GM19372 (cell line): ENCODE measurements around the gene KITLG.
"Not testable (repeated sequence)": the region's sequence is repeated elsewhere in the genome, so short reads cannot be mapped to it uniquely, and the experiment has no call there.

Source experiments
- ATAC-seq: cut with Tn5 transposase; IDR thresholded peaks from one replicate; pipeline ENCODE4 v1.9.1; 2021; ENCODE audit warnings: mild to moderate bottlenecking, low read depth, moderate library complexity; ENCODE audit not compliant: unreplicated experiment

Gene KITLG

DNA sequence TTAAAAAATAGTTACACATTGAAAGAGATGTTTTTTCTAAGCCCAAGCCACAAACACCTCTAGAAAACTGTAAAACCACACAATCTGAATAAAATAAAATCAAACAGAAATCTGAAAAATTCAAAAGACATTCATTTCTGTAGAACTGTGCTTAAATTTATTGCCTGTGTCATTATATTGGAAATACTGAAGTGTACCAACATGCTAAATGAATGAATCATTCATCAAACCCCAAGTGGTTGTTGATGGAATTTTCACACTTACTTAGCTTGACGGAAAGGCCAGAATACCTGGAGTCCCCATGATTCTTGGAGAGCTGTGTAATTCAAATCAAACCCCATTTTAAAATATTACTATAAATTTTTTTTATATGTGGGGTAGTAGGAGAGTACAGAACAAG, 2.7 kb downstream of the KITLG start:
- ATAC-seq, result no peak

DNA sequence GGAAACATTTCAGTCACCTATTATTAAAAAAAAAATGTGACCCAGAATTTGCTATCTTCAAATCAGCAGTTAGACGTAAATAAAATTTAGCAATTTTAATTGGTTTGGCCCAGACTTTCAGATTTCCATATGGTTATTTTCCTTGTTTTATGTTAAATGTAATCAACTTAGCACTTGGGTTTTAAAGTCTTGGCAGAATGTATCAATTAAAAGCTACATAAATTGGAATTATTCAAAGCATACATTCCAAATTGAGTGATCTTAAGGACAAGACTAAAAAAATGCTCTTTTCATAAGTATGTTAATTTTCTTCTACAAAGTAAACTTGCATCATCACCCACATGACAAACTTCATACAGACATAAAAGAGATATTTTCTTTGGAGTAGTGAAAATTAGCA, 3.4 kb downstream of the KITLG start:
- no peak for ATAC-seq

DNA sequence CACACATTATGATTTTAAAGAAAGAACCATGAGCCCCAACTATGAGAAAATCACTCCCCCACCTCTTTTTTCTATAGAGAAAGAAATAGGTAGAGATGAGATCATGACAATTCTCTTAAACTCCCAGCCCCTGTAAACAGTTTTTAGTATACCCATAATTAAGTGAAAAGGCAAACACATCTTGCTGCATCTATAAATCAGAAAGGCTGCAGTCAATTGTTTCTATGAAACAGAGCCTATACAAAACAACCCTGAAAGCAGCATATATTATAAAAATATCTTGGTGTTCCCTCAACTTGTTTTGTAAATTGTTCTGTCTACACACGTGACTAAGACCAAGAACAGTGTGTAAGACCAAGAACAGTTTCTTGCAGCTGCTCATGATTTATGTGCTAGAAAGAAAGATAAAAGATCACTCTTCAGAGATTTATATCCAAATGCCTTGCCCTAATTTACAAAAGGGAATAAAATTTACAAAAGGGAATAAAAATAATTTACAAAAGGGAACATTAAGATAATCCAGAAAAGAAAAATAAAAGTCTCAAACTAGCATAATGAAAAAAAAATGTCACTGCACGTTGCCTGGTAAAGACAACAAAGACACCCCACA, 4.8 kb downstream of the KITLG start:
- no peak for ATAC-seq

DNA sequence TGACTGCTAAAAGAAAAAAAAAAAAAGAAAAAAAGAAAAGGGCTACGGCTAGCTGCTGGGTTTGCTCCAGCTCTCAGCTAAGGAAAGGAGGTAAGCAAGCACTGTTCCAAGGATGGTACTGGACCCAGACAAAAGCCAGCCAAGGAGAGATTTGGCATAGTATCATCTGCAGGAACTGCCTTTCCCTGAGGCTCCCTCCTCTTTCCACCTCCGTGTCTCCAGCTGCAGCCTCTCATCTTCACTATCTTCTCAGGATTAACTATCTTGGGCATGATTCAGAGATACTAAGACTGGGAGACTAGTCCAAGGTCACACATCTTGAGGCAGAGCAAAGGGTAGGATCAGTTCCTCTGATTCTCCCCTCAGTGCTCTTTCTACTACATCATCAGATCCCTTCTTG, 6.0 kb downstream of the KITLG start:
- no peak for ATAC-seq

DNA sequence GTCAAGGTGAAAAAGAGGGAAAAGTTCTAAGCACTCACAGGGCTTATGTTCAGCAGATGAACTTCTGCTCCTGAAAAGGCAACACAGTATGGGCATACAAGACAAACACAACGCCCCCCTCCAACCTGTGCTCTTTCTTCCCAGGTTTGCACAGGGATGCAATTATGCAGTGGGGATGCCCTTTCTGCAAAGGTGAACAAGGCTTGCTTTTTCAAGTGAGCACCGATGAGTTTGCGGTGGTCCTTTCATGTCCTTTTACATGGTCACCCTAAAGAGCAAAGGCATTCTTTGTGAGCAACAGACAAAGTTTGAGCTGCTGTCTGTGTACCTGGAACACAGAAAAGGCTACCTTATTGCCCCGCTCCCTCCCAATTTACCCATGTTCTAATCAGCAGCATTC, 6.7 kb downstream of the KITLG start:
- no peak for ATAC-seq

DNA sequence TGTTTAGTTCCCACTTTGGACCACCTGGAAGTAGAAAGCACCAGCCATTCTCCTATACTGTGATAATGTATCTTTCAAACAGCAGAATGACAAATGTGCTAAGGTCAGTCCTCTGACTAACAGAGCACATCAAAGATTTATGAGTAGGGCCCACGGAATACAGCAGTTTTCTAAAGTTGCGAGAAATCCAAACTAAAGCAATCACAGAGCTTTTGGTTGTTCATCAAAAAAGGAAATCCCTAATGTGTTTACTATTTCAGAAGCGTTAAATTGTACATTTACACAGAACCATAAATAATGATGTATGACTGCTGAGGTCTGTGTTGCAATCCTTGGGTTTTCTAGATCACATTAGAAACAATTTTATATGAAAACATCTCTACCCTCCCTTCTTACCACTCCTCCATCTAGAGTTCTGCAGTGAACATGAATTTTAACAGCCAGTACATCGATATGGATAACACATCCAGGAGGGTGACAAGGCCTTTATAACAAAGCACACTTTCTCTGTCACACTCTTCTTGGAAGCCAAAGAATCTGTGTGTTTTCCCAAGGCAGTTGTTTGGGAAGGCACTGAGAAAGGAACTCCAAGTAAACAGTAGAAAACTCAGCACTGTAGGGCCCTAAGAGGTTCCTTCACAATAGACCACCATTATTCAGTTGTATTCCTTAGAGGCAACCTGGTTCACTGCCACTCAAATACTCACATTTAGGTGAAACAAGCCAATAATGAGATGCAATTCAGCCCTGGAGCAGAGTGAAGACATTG, 7.3 kb downstream of the KITLG start:
- ATAC-seq, result no peak

DNA sequence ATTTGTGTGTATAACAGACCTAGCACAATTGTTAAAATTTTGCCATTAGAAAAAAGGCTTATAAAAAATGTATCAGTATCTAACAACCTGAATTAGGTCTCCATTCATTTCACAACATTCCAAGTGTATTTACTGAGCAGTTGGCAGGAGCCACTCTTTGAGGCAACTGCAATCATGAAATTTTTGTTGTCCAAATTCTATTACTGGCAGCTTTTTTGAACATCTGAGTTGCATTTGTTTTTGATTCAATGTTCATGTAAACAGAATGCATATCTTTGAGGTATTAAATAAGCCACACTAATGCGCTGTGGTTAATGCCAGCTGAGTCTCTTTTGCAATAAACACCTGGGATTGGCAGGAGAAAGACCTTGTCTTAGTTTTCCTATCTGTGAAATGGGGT, 8.7 kb downstream of the KITLG start:
- ATAC-seq, result no peak

DNA sequence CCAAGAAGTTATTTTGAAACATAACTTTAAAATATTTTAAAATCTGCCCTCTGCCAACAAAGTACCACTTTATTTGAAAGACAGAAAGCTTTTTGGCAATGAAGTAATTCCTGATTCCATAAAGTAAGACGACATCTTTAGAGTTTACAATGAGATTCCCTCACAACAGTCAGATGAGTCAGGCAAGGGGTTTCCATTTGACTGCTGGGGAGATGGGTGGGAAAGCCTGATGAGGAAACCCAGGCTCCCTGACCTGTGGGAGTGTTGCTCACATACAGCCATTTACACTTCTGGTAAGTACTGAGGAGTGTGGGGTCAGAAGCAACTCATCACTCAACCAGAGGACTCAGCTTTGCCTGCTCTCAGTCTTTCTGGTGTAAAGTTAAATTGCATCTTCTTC, 10.2 kb downstream of the KITLG start:
- no peak for ATAC-seq

DNA sequence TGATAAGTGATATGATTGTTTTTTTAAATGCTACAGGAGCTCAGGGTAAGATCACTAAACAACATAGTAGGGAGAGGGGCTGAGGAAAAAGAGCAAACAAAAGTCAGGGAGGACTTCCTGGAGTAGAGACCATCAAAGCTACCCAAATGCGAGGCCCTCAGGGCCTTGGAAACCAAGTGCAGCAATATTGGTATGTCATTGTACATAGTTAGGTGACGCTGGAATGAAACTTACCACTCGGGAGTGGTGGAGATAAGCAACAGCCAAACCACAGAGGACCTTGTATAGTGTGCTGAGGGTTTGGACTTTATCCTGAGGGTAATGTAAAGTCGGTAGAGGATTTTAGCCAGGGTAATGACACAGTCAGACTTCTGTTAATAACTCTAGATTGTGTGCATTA, 13.8 kb downstream of the KITLG start:
- ATAC-seq, result no peak

DNA sequence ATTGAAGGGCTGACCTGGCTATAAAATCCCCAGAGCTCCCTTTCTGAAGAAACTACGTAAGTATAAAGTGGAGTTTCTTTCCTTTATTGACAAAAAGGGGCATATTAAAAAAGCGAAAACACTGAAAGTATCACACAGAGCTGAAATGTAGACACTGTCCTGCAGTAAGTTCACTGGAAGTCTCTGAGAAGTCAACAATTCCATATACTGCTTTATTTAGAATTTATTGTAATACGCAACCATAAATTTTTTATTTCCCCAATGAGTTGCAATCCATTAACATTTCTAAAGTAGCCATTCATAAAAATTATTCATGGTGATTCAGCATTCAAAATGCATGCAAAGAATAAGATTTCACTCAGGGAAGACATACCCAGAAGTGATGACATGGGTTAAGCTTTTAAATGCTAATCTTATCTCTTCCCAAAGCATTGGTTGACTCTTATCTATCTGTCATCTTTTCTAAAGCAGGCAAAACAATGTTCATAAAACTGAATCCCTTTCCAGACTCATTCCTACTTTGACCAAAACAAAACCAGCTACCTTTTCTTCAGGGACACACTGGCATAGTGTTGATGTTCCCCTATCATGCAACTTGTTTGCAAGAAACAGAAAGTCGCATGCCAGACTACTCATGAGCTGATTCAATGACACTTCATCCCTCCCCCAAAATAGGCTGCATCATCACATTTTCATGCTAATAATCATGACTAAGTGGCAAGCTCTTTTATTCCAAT, 17.3 kb downstream of the KITLG start:
- ATAC-seq, result no peak

DNA sequence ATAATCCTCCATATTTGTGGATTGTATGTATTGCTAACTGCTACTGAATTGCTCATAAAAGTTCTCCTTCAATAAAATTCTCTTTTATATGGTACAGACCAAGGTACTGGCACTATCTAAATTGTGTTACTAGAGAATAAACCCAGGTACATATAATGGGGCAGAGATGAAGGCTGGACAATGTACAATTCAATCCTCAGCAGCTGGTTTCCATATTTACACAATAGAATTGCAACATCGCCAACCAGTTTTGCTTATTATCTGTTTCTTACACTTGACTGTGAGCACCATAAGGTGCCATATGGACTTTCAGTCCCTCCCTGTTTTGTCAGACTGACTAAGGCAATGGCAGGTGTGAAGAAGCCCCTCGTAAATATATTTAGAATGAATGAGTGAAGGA, 18.1 kb downstream of the KITLG start:
- no peak for ATAC-seq

DNA sequence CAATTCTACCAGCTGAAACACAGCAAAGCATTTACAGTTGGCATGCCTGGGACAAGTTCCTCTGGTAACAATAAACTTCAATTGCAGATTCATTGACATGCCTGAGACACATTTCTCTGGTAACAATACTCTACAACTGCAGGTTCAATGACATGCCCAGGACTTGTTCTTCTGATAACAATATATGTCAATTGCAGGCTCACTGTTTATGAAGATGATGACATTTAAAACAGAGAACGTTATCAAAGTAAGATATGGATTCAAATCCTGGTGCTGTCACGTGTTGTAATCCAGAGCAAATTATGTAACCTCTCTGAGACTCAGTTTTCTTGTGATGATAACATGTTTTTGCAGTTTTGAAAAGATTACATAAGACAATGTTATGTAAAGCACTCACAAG, 20.5 kb downstream of the KITLG start:
- ATAC-seq, result no peak

DNA sequence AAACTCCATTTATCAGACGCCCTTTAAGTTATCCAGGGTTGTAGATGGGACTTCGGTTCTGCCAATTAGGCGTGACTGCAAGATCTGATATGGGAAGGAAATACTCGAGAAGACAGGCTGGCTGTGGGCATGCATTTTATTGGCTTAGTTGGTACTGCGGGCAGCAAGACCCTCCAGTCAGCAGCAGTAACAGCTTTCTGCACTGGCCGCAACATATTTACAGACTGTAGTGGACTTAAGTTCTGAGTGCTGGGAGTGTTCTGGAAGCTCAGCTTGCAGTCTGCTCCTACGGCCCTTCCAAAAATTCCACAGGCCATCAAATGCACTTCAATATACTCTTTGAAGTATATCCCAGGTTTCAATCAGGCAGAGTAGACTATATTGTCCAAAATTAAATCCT, 21.1 kb downstream of the KITLG start:
- no peak for ATAC-seq

DNA sequence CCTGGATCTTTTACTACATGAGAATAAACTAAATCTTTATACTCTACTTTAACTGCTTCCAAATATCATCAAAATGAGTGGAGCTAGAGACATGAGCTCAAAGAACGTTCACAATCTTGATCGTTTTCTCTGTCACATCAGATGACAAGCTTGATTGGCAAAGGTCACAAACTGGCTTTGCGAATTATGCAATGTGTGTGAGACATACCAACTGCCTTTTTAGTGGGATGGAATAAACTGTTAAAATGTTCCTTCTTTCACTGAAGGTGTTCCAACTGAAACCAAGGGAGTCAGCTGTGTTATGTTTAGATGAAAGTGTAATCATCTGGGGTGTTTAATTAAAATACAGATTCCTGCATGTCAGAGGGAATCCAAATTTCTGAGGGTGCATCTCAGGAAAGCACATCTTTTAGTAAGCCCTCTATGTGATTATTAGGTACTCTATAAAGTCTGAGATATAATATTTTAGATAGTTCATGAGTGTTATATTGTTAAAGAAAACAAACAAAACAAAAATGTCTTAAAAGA, 21.9 kb downstream of the KITLG start:
- ATAC-seq, result no peak

DNA sequence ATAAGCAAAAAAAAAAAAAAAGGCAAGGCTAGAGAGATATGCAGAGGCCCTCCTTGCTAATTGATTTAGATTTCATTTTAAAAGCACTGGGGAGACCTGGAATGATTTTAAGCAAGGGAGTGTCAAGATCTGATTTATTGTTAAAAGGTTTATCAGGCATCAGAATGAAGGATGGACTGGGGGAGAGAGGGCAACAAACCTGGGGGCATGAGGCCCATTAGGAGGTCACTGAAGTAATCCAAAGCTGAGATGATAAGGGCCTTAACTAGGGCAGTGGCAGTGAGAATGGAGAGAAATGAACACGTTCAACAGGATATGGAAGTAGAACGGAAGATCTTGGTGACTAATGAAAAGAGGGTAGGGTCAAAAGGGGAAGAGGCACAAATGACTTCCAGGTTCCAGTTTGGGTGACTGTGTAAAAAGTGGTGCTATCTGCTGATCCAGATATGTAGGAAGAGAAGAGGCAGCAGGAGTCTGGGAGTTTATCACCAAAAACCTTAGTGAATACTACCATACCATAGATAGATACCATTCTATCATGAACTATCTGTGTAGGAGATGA, 24.0 kb downstream of the KITLG start:
- no peak for ATAC-seq

DNA sequence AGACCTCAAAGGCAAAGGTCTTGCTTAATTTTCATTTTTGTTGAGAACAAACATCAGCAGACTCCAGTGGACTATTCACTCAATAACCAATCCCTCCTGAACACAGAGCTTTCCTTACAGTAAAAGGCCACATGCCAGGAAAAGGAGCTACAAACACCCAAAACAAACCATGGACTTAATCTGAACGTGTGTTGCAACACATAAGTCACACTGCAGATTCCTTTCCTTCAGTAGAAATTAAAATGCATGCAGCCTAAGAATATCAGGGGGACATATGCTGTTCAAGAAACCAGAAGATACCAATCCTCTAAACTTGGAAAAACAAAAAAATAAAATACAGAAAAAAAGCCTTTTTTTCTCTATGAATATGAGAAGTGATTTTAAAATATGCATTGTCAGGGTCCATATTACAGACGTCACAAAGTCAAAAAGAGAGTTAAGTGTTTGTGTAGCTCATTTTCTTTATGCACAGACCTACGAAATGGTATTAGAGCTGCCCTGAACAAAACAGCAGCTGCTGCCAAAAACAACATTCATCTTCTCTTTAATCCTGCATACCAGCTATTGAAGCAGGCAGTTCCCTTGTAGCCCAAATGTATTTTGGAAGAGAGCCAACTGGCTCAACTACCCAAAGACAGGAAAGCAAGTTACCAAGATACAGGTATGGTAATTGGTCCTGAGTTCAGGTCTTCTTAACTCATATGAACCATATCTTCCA, 26.2 kb downstream of the KITLG start:
- ATAC-seq, result no peak

DNA sequence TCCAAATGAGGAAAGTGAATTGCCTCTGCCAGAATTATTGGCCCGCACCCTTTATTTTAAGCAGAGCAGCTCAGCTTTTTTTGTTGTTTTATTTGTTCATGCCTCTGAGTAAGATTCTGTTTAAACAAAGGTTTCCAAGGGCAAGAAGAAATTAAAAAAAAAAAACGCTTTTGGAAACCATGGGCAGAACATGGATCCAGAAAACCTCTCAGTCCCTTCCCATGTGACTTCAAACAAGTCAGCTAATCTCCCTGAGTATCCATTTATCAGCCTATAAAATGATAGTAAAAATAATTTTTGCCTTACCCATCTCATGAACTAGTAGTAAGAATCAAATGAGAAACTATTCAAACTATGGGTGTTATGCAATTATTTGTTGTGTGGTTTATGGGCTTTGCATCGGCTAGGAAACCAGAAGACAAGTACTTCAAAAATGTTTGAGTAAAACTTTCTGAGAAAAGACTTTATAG, 27.6 kb downstream of the KITLG start:
- no peak for ATAC-seq

DNA sequence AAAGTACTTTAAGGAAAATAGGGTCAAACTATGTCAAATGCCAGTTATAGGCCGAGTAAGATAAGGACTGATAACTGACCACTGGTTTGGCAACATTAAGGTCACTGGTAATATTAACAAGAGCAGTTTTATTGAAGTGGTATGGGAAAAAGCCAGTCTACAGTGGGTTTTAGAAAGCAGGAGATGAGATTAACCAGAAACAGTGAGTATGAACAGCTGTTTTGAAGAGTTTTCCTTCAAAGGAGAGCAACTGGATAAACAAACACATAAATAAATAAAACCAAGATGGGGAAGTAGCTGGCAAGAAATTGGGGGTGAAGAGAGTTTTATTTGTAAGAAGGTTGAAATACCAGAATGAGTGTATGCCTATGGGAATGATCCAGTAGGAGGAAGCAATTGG, 30.3 kb downstream of the KITLG start:
- ATAC-seq, result no peak

DNA sequence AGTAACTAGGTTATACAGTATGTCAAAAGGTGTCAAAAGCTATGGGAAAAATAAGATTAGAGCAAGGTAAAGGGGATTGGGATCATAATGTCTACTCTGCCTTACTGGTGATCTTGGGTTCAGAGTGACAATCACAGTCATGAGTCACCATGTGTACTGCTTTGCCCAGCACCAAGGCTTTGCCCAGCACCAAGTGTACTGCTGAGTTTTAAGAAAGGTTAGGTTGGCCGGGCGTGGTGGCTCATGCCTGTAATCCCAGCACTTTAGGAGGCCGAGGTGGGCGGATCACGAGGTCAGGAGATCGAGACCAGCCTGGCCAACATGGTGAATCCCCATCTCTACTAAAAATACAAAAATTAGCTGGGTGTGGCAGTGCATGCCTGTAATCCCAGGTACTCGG, 32.3 kb downstream of the KITLG start:
- not testable (repeated sequence) for ATAC-seq

DNA sequence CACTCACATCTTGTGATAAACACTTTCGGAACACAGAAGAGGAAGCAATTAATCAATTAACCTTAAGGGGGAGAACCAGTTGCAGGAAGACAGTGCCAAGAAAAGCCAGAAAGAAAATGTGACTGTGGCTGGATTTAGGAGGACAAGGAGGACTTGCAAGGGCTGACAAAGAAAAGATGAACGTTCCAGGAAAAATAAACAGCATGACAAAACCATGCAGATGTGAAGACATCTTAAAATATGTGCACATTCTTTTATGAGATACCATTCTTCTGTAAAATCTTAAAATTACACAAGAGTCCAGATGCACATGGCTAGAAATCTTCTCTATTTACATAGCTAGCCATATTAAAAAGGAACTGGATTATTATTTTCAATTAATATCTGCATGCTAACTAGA, 33.4 kb downstream of the KITLG start:
- no peak for ATAC-seq

DNA sequence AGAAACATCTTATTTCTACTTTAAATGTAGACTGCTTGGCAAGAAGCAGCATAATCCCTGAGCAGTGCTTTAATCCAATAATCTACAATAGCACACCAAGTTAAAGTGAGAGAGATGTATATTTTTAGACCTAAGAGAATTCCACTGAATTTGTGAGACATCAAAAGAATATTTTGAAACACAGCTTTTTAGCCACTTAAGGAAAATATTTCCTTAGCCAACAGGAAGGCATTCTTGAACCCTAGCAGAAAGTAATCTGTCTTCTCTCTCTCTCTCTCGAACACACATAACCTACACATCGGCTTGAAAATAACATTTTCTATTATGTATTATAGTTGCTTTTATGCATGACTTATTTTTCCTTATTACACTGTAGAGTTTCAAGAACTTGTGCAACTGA, 34.0 kb downstream of the KITLG start:
- ATAC-seq, result no peak
